ENCODE results near the gene KRTAP4-12.
"Not testable (repeated sequence)": the region's sequence is repeated elsewhere in the genome, so short reads cannot be mapped to it uniquely, and the experiment has no call there.

KRTAP4-12 gene

GRCh38 chr17:41140360-41141131, 16.6 kb upstream of the KRTAP4-12 start, which contains the start of gene KRTAP4-6:
KRTAP4-6 (minus strand) TSS chr17:41140544; CDS start chr17:41140487, 57 bp downstream.
- DNase-seq (ENCODE audit: extremely low read depth, low read depth): peak; percentile 16
- TF ChIP-seq CTCF (IDR thresholded peaks at IDR 0.05; ENCODE audit: low read depth, low read length): no peak

GRCh38 chr17:41139865-41140264, 15.9 kb upstream of the KRTAP4-12 start:
- not testable (repeated sequence) for DNase-seq (ENCODE audit: extremely low read depth, low read depth)

- DNase-seq (ENCODE audit: extremely low read depth, low read depth): no peak
- TF ChIP-seq CTCF (IDR thresholded peaks at IDR 0.05; ENCODE audit: low read depth, low read length): no peak
Observed at GRCh38 chr17:41133880-41134735, 10.1 kb upstream of the KRTAP4-12 start.

- TF ChIP-seq CTCF (IDR thresholded peaks at IDR 0.05; ENCODE audit: low read depth, low read length): no peak
- DNase-seq (ENCODE audit: extremely low read depth, low read depth): no peak
Observed at GRCh38 chr17:41131979-41132378, 8.0 kb upstream of the KRTAP4-12 start.

- no peak for DNase-seq (ENCODE audit: extremely low read depth, low read depth)
- no peak for TF ChIP-seq CTCF (IDR thresholded peaks at IDR 0.05; ENCODE audit: low read depth, low read length)
Observed at GRCh38 chr17:41127371-41127770, 3.4 kb upstream of the KRTAP4-12 start.

- TF ChIP-seq CTCF (IDR thresholded peaks at IDR 0.05; ENCODE audit: low read depth, low read length): no peak
- no peak for DNase-seq (ENCODE audit: extremely low read depth, low read depth)
Observed at GRCh38 chr17:41126412-41126811, 2.4 kb upstream of the KRTAP4-12 start.

- no peak for TF ChIP-seq CTCF (IDR thresholded peaks at IDR 0.05; ENCODE audit: low read depth, low read length)
Observed at GRCh38 chr17:41125064-41125463, 1.1 kb upstream of the KRTAP4-12 start.

GRCh38 chr17:41123292-41123990, 541 bp downstream of the KRTAP4-12 start:
- DNase-seq (ENCODE audit: extremely low read depth, low read depth): not testable (repeated sequence)

More at GRCh38 chr17:41125064-41125463, 1.1 kb upstream of the KRTAP4-12 start:
- DNase-seq (ENCODE audit: extremely low read depth, low read depth): no peak

All from AG09319 (cell line).